Jurkat, Clone E6-1 (cell line): Measurements from ENCODE around the gene SLC25A30.
"Not testable (repeated sequence)": the region's sequence is repeated elsewhere in the genome, so short reads cannot be mapped to it uniquely, and the experiment has no call there.

Experiments used
- DNase-seq: peaks from one replicate; pipeline ENCODE4 v3.0.0-alpha.2; 2011; ENCODE audit warnings: low read depth, low spot score
- H3K4me3 ChIP-seq: 2 replicates; pipeline ENCODE4 v1.5.1; 2011; ENCODE audit warnings: mild to moderate bottlenecking, low read length, control low read depth, moderate library complexity

Gene SLC25A30

DNA sequence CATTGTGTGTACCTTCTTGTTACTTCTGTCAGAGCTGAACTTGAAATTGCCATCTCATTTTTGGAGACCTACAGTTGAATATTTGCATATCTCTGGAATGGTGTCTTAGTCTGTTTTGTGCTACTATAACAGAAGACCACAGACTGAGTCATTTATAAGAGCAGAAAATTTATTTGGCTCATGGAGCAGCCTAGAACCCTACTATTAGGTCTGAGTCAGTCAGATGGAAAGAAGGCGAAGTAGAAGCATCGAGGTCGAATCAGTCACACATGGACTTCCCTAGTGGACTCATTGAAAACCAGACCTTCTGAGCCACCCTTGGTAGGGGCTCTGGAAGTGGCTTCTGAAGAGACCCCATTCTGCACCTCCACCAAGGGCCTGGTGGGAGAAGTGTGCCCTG lies 43.3 kb downstream of the SLC25A30 start:
- DNase-seq, result no peak
- H3K4me3 ChIP-seq, result no peak overlapping the region

DNA sequence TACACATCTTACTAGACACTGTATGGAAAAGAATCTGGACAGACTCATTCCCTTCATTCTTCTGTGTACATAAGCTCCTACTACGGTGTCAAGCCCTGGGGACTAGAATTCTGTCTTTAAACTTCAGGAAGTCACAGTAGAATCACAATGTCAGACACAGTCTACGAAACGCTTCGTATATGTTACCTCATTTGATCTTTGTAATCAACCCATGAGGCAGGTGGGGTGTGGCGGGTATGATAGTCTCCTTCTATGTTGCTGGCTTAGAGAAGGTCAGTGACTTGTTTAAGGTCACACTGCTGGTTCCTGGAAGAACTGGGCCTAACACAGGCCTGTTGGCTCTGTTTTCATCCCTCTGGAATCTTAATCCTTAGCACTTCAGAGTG lies 45.0 kb downstream of the SLC25A30 start:
- H3K4me3 ChIP-seq, result no peak overlapping the region
- no peak for DNase-seq

DNA sequence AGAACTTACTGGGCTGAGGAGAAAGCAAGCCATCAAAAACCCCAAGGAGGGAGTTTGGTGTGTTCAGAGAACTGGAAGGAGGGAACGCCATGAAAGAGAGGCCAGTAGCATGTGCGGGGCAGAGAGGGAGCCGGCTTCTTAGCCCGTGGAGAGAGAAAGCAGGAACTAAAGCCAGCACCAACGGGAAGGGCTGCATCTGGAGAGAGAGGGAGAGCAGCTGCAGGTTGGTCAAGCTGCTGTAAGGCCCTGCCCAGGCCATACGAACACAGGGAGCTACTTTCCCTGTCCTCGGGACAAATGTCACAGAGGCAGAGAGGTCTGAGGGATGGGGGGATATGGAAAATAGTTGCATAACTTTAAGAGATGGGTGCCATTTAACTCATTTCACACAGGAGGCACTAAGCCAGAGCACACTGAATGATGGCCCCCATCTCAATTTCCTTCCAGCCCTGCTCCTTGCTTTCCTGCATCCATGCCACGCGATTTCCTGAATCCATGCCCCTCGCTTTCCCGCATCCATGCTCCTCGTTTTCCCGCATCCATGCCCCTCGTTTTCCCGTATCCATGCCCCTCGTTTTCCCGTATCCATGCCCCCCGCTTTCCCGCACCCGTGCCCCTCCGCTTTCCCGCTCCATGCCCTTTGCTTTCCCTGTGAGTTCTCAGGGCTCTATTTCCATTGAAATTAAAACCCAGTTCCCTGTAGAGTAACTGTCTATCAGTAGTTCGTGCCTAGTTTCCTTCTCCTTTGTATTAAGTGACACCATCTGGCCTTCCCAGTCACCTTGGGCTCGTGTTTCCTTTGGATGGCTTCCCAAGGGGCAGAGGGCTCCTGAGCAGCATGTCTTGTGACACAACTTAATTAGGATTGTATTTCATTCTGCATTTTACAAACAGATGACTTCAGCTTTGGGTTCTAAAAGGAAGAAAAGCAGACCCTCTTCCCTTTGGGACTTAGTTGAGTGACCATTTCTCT lies 45.7 kb downstream of the SLC25A30 start:
- no peak overlapping the region for H3K4me3 ChIP-seq
- no peak for DNase-seq

DNA sequence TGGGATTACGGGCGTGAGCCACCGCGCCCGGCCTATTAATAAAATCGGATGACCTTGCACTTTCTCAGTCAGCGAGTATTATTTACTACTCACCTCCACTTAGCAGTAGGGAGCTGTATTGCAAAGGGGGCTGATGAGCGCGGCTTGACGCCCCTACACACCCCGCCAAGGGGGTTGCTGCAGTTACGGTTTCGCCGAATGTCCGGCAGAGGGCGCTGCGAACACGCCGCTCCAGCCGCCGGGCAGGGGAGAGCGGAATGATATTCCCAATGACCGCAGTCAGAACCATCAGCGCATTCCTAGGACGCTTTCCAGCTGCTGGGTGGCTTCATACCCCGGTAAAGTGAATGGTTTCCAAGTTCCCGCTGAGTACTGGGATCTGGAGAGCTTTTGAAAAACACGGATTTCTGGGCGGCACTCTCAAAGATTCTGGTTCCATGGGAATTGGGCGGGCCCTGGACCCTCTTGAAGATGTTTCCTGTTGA lies 47.2 kb downstream of the SLC25A30 start:
- H3K4me3 ChIP-seq, result no peak overlapping the region
- DNase-seq, result no peak

DNA sequence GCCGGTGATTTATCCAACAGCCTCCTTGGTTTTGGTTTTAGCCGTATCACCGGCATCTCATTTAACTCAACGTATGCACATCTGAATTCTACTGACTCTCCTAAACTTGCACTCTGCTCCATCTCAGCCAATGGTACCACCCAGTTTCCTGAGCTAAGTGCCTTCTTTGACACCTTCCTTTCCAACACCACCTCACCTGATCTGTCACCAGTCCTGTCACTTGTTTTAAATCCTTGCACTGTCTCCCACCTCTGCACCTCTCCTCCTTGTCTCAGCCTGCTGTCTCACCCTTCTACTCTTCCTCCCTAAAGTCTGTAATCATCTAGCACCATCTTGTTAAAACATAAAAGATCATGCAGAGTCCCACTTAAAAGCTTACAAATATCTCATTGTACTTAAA lies 49.1 kb downstream of the SLC25A30 start:
- DNase-seq, result no peak
- no peak overlapping the region for H3K4me3 ChIP-seq

DNA sequence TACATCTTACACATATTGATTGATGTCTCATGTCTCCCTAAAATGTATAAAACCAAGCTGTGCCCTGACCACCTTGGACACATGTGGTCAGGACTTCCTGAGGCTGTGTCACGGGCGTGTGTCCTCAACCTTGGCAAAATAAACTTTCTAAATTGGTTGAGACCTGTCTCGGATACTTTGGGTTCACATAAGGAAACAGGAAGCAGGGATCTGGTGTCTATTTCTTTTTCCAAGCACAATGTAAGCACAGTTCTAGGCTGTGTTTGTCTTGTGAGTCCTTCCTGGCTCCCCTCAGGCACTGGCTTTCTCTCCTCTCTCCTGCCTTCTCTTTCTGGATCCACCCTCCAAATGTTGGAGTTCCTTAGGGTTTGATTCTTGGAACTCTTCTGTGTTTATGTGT lies 49.6 kb downstream of the SLC25A30 start:
- no peak for DNase-seq
- no peak overlapping the region for H3K4me3 ChIP-seq

DNA sequence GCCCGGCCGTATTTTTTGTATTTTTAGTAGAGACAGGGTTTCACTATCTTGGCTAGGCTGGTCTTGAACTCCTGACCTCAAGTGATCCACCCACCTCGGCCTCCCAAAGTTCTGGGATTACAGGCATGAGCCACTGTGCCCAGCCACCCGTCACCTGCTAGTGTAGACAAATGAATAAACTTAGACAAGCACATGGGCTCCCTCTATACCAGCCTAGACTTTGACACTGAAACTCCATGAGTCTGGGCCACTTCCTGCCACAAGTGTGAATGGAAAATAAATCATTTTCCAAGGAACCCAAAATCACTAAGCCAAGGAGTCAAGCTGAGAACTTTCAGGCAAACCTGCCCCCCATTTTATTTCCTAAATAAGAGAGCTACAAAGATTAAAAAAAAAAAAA lies 50.2 kb downstream of the SLC25A30 start:
- DNase-seq, result no peak
- no peak overlapping the region for H3K4me3 ChIP-seq

DNA sequence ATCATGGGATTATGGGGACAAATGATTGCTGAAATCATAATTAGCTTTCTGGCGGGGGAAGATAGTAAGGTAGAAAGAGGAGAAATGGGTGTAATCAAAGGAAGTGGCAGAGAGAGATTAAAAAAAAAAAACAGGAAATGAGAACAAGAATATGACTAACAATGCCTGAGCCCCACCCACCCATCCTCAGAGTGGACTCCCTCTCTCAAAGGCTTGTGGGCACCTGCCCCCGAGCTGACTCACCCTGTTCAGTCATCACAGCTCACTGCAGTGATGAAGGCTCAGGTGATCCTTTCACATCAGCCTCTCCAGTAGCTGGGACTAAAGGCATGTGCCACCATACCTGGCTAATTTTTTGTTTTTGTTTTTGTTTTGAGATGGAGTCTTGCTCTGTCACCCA lies 50.8 kb downstream of the SLC25A30 start:
- H3K4me3 ChIP-seq, result no peak overlapping the region

DNA sequence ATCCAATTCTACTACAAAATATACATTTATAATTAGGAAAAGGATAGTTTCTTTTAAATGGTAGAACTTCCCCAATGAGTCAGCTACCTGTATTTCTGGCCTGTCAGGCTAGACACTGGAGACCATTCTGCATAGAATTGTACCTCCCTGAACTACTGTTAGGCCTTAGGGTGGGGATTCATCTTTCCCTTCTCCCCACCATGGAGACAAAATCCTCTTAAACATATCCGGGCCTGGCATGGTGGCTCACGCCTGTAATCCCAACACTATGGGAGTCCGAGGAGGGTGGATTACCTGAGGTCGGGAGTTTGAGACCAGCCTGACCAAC lies 52.7 kb downstream of the SLC25A30 start:
- DNase-seq, result no peak
- H3K4me3 ChIP-seq, result no peak overlapping the region

More for the DNA sequence above, 50.8 kb downstream of the SLC25A30 start:
- peak; percentile 67 for DNase-seq

DNA sequence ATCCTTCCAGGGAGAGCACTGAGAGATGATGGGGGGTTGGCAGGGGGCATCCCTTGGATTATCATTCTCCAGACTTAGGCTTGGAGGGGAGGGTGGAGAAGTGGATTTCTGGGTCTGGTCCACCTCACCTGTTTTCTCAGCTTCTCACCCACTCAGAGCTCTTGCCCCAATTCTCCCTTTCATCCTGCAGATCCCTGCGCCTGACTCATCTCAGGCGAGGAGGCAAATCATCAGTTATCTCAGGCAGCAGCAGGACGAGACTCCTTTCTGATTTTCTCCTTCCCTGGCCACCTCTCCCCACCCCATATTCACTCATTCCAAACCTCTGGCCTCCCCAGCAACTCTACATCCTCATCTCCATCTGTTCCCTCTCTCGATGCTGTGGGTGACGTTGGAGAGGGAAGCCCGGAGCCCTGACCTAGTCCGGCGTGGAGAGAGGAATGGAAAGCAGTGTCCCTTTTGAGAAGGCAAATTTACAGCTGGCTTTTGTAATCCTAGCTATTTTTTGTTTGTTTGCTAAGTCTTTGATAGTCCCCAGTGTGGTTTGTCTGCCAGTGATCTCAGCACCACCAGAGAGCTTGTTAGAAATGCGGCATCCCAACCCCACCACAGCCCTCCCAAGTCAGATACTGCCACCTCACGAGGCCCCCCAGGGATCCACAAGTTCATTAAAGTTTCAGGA lies 53.2 kb downstream of the SLC25A30 start:
- no peak for DNase-seq
- no peak overlapping the region for H3K4me3 ChIP-seq

DNA sequence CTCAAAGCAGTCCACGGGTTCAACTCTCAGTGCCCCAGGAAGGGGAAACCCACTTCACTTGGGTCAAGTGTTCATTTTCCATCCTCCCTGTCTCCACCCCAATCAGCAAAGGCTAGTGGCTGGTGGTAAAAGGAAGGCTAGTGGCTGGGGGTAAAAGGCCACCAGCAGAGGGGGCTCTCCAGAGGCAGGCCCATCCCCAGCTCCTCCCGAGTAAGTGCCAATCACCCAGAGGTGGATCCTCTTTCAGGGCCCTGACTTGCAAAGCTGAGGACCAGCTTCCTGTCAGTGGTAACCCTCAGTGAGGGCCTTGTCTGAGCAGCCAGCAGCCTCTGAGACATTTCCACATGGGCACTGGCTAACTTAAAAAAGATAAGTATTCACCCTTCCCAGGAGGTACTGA lies 55.2 kb downstream of the SLC25A30 start:
- DNase-seq, result peak; percentile 36
- no peak overlapping the region for H3K4me3 ChIP-seq

DNA sequence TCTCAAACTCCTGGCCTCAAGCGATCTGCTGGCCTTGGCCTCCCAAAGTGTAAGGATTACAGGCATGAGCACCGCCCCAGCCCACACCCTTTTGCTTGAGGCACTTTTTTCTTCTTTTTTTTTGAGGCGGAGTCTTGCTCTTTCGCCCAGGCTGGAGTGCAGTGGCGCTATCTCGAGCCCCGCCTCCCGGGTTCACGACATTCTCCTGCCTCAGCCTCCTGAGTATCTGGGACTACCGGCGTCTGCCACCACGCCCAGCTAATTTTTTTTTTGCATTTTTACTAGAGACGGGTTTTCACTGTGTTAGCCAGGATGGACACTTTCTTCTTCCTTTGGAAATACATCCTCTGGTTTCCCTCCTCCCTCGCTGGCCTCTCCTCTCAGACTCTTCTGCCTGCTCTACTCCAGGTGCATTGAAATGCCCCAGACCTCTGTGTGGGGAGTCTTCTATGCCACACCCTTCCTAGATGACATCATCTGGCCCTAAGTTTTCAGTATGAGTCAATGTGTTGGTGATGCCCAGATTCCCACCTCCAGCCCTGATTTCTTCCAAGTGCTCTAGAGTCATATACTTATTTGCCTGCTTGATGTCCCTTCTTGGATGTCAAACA lies 56.5 kb downstream of the SLC25A30 start:
- H3K4me3 ChIP-seq, result no peak overlapping the region
- no peak for DNase-seq

DNA sequence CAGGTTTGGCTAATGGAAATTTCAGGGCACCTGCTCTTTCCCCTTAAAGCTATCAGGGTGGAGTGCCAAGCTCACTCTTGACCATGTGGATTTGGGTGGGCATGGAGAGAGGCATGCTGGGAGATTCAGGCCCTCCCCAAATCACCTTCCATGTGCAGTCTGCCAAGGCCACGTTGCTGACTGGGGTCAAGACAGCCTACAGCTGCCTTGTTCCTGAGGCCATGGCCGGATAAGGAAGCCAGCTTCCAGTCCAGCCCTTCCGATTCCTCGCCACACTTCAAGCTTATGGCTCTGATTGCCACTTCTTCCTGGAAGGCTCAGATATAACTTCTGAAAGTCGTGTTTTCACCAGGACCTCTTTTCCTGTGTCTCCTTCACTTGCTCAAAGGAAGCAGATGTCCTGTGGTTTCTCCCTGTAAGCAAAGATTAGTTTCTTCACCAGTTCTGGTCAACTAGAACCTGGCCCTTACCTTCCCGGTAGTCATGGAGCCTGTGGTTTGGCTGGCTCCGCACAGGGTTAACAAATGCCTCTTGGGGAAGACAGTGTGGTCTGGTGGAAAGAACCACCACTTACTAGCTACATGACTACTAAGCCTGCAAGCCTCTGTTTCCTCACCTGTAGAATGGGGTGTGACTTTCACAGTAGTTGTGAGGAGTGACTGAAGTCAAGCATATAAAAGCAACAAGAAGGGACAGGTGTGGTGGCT lies 61.1 kb downstream of the SLC25A30 start:
- no peak overlapping the region for H3K4me3 ChIP-seq
- DNase-seq, result peak; percentile 43

DNA sequence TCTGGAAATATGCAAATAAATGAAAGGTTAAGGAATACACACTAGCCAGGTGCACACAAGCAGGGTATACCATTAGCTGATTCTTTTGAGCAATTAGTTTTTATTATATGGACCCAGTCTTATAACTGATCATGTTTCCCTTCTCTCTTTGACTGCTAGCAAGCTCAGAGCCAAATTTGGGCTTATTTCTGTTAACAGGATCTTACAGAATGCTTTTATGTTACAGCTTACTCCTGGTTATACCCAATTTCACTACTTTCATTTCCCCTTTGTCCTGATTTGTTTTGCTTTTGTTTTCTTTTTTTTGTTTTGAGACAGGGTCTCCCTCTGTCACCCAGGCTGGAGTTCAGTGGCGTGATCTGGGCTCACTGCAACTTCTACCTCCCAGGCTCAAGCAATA lies 64.3 kb downstream of the SLC25A30 start:
- DNase-seq, result no peak
- no peak overlapping the region for H3K4me3 ChIP-seq

DNA sequence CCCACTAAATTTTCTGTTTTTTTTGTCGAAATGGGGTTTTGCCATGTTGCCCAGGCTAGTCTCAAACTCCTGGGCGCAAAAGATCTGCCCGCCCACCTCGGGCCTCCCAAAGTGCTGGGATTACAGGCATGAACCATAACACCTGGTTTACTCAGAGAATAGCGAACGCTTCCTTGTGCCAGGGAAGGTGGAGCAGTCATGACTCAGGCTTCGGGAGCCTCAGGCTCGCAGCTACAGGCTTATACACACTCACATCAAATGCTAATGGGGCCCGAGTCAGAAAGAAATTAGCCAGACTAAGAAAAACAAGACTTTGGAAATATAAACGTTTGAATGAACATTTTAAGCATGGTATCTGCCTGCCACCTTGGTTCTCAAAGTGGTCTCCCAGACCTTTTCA lies 66.1 kb downstream of the SLC25A30 start:
- H3K4me3 ChIP-seq, result no peak overlapping the region
- DNase-seq, result no peak

DNA sequence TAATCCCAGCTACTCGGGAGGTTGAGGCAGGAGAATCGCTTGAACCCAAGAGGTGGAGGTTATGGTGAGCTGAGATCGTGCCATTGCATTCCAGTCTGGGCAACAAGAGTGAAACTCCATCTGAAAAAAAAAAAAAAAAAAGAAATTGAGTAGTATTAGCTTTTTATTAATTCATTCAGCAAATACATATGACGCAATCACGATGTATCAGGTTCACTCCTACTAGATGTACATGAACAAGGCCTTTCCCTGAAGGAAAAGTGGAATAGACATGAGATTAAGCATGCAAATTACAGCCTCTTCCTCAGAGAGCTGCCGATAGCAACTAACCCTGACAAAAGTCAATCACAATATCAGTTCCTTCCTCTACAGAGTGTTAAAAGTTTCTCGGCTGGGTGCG lies 68.0 kb downstream of the SLC25A30 start:
- no peak for DNase-seq
- H3K4me3 ChIP-seq, result no peak overlapping the region

DNA sequence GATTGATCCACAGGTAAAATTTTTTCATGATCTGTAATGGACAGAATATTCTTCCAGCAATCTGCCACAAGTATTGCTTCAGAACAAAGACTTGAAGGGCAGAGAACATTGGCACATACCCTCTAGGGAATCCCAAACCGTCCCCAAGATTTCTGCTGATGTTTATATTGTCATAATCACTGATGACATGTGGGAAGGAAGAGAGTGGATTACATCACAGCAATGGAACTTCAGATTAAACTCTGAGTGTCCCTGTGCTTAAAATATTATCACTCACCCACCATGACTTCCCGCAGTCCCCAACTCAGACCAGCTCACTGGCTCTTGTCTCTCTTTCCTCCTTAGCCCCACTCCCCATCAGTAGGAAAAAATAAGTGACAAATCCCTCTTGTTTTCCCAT lies 68.7 kb downstream of the SLC25A30 start:
- H3K4me3 ChIP-seq, result no peak overlapping the region
- DNase-seq, result no peak

DNA sequence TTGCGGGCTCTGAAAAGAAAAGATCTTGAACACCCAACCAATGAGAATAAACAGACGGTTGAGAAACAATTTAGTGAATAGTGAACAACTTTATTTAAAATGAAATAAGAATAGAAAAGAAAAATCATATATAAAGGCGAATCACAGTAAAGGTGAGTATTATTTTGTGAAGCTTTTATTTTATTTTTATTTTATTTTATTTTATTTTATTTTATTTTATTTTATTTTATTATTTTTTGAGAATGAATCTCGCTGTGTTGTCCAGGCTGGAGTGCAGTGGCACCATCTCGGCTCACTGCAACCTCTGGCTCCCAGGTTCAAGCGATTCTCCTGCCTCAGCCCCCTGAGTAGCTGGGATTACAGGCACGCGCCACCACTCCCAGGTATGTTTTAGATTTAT lies 74.1 kb downstream of the SLC25A30 start:
- not testable (repeated sequence) for H3K4me3 ChIP-seq, DNase-seq
